AG09319 (cell line): ENCODE results near the gene MFSD6L.

ENCODE experiments used
- DNase-seq: peaks from one replicate; pipeline ENCODE4 v3.0.0-alpha.2; 2010; ENCODE audit warnings: low read depth; ENCODE audit errors: extremely low read depth
- CTCF ChIP-seq: IDR thresholded peaks from 2 replicates; pipeline ENCODE4 v1.5.1; 2011; ENCODE audit warnings: low read depth, mild to moderate bottlenecking, inconsistent platforms, low read length, moderate library complexity

MFSD6L gene

DNA sequence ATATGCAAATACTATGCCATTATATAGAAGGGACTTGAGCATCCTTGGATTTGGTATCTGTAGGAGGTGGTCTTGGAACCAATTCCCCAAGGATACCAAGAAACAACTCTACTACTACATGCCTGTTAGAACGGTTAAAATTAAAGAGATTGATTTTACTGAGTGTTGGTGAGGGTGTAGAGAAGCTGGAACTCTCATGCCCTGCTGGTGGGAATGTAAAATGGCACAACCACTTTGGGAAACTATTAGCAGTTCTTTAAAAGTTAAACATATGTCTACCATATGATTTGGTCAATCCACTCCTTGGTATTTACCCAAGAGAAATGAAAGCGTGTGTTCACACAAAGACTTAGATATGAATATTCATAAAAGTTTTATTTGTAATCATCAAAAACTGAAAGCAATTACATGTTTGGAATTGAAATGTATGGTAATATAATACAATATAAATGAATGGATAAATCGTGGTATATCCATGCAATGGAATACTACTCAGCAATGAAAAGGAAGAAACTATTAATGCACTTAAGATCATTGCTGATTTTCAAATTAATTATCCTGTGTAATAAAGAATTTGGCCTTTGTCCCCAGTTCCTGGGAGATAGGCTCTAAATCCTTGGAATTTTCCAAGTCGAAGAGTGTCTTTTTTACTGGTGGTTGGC is 7.8 kb downstream of the MFSD6L start:
- TF ChIP-seq CTCF, result no peak
- DNase-seq, result no peak

DNA sequence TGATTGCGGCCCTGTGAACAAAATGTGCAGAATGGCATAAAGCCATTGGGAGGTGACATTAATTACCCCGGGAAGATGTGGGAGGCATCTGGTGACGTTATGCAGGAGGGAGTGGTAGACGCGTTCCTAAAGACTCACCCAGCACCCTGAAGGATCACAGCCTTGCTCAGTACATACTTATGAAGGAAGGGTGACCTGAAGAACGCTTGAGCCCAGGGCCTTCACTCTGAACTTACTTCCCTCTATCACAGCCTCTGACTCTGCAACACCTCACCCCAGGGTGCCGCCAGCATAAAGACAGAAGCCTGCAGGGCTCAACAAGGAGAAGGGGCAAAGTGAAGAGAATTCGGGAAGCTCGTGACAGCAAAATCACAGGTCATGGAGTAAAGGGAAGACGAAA is 9.4 kb downstream of the MFSD6L start:
- DNase-seq, result no peak
- no peak for TF ChIP-seq CTCF

DNA sequence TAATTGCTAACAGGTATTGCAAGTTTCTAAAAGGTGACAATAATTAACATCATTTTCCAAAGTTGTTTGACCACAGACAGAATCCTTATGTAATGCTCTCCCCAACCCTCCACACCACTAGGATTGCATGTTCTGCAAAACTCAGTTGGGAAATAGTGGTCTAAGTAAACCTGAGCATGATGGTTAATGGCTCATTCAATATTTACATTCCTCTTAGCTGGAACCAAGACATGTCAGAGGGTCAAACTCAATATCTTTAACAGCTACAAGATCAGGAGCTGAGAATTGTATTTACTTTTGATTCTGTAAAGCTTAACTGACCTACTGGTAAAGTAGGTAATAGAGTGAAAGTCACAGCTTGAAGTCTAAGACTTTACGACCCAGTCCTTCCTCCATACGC is 10.2 kb downstream of the MFSD6L start:
- DNase-seq, result no peak
- no peak for TF ChIP-seq CTCF

- TF ChIP-seq CTCF, result peak; percentile 89
- DNase-seq, result peak; percentile 16
These were observed 13.4 kb downstream of the MFSD6L start for GRCh38 chr17:8785547-8786413.

DNA sequence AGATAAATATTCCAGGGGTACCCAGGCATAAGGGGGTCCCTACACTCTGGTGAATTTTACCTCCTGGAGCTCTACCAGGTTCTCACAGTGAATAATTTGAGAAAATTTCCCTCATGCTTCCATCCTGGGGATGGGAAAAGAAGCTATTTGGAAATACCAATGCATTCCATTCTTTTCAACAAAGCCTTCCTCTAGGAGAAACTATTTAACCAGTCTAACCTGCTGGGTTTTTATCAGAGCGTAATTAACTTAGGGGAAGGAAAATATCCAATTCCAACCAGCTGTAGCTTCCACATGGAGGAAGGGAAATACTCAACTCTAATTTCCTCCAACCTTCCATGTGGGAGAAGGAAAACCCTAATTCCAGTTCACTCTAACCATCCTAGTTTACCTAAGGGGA is 17.0 kb downstream of the MFSD6L start:
- TF ChIP-seq CTCF, result no peak
- no peak for DNase-seq

- no peak for TF ChIP-seq CTCF
- DNase-seq, result no peak
These were observed 17.4 kb downstream of the MFSD6L start for GRCh38 chr17:8781776-8782175.

- DNase-seq, result no peak
- no peak for TF ChIP-seq CTCF
These were observed 22.3 kb downstream of the MFSD6L start for GRCh38 chr17:8776881-8777280.
